HepG2 (cell line): ENCODE results near the gene MATN1. TPM values are rescaled to one million over a fixed set of nuclear protein-coding genes. Genes with fewer than 3 reads are reported as not detected.

Experiments
- ATAC-seq: fragments of 200-7000 bp; cut with Tn5 transposase; 3 replicates; pipeline ENCODE4 v1.9.1; 2020; ENCODE audit warnings: mild to moderate bottlenecking, moderate library complexity
- BruUV-seq: library from RNA; stranded (reverse); fragments of 400-500 nt; replicated peaks from 2 replicates; lab custom pipeline; 2021; lab: Mats Ljungman, UMichigan
- CTCF ChIA-PET: fragments of 300-600 bp; formaldehyde crosslinking; extraction: SDS; loops from one replicate; lab custom pipeline; 2021; ENCODE audit warnings: low total read pairs, inconsistent platforms, low intra/inter-chr PET ratio; lab: Yijun Ruan, JAX
- POLR2A ChIA-PET: fragments of 350-600 bp; sonication (Branson Sonifier 250); formaldehyde crosslinking; loops from one replicate; lab custom pipeline; 2020; ENCODE audit warnings: antibody characterized with exemption, inconsistent platforms; lab: Yijun Ruan, JAX
- DNase-seq: peaks from one replicate; pipeline ENCODE4 v3.0.0-alpha.2; 2015; ENCODE audit warnings: low spot score
- FAIRE-seq: peaks from 3 replicates; lab custom pipeline; 2011; peaks lifted over from hg19 to GRCh38; lab: Jason Lieb, UNC
- H2AFZ ChIP-seq: one replicate; pipeline ENCODE4 v1.6.1; 2011; ENCODE audit warnings: low read length, inconsistent platforms
- H3K27ac ChIP-seq: fragments of 300-600 bp; 3 replicates; pipeline ENCODE4 v1.8.0; 2011; ENCODE audit warnings: mixed run types, mild to moderate bottlenecking, mixed read lengths, low read length, inconsistent platforms; ENCODE audit not compliant: insufficient read depth; ENCODE audit errors: extremely low read length
- H3K27me3 ChIP-seq, 2 experiments: fragments of 200-600 bp in 1 of 2; 2 replicates in 1 of 2; 3 replicates in 1 of 2; pipeline versions ENCODE4 v1.6.0 to v1.8.0; 2011; ENCODE audit warnings: low read length in 2 of 2, mild to moderate bottlenecking in 2 of 2, moderate library complexity in 2 of 2, inconsistent platforms in 1 of 2; ENCODE audit not compliant: insufficient read depth in 2 of 2, control insufficient read depth in 1 of 2
- H3K36me3 ChIP-seq, 2 experiments: fragments of 200-600 bp in 1 of 2; replicated peaks in 1 of 2; 2 replicates in 1 of 2; 3 replicates in 1 of 2; pipeline versions ENCODE4 v1.5.1 to v1.8.0; 2011; ENCODE audit warnings: low read length in 2 of 2, inconsistent platforms in 1 of 2; ENCODE audit not compliant: insufficient read depth in 2 of 2, control insufficient read depth in 1 of 2
- H3K4me1 ChIP-seq: 2 replicates; pipeline ENCODE4 v1.5.1; 2012; ENCODE audit warnings: low read length, inconsistent platforms; ENCODE audit not compliant: insufficient read depth
- H3K4me2 ChIP-seq: 2 replicates; pipeline ENCODE4 v1.6.0; 2011; ENCODE audit warnings: low read depth, low read length, inconsistent platforms
- H3K4me3 ChIP-seq, 3 experiments: fragments of 200-600 bp in 1 of 3; sonication (generic), shearing (Covaris generic) in 1 of 3; replicated peaks in 1 of 3; 2 replicates each; pipeline ENCODE4 v1.5.1; 2011 to 2016; ENCODE audit warnings: low read length in 3 of 3, inconsistent platforms in 2 of 3, low read depth in 2 of 3, mild to moderate bottlenecking in 2 of 3, control low read depth in 1 of 3, mixed read lengths in 1 of 3; ENCODE audit not compliant: insufficient read depth in 1 of 3
- H3K79me2 ChIP-seq: one replicate; pipeline ENCODE4 v1.6.1; 2011; ENCODE audit warnings: low read length, inconsistent platforms; ENCODE audit not compliant: insufficient read depth
- H3K9ac ChIP-seq: 2 replicates; pipeline ENCODE4 v1.6.0; 2011; ENCODE audit warnings: mild to moderate bottlenecking, low read depth, low read length, inconsistent platforms; ENCODE audit not compliant: insufficient read depth
- H3K9me3 ChIP-seq: 2 replicates; pipeline ENCODE4 v1.5.1; 2012; ENCODE audit warnings: mild to moderate bottlenecking, low read length
- H4K20me1 ChIP-seq: 2 replicates; pipeline ENCODE4 v1.6.0; 2011; ENCODE audit warnings: inconsistent platforms, mild to moderate bottlenecking, low read length, moderate library complexity; ENCODE audit not compliant: insufficient read depth
- FOSL2 ChIP-seq: sonication (generic); formaldehyde crosslinking; IDR thresholded peaks from 2 replicates; pipeline ENCODE4 v1.4.0; 2020; ENCODE audit warnings: missing genetic modification reagents
- GPN1 ChIP-seq: sonication (generic); formaldehyde crosslinking; IDR thresholded peaks from 2 replicates; pipeline ENCODE4 v1.5.1; 2020; ENCODE audit warnings: missing genetic modification reagents, borderline replicate concordance
- MAFK ChIP-seq, 2 experiments: IDR thresholded peaks in 1 of 2; conservative IDR thresholded peaks in 1 of 2; 2 replicates each; pipeline ENCODE4 v1.6.1; 2011; ENCODE audit warnings: improper control_type of control experiment in 2 of 2, low read length in 2 of 2
- NFE2L1 ChIP-seq: sonication (generic); formaldehyde crosslinking; IDR thresholded peaks from 2 replicates; pipeline ENCODE4 v1.4.0; 2020; ENCODE audit warnings: missing genetic modification reagents, mild to moderate bottlenecking, borderline replicate concordance
- PRDM15 ChIP-seq: sonication (generic); formaldehyde crosslinking; IDR thresholded peaks from 2 replicates; pipeline ENCODE4 v1.4.0; 2020; ENCODE audit warnings: missing genetic modification reagents
- RFXAP ChIP-seq: sonication (generic); formaldehyde crosslinking; IDR thresholded peaks from 2 replicates; pipeline ENCODE4 v1.4.0; 2020; ENCODE audit warnings: missing genetic modification reagents, borderline replicate concordance
- SALL2 ChIP-seq: sonication (generic); formaldehyde crosslinking; IDR thresholded peaks from 2 replicates; pipeline ENCODE4 v1.8.1; 2023; ENCODE audit warnings: mild to moderate bottlenecking, missing genetic modification reagents, inconsistent platforms
- TRIM24 ChIP-seq: sonication (generic); formaldehyde crosslinking; IDR thresholded peaks from 2 replicates; pipeline ENCODE4 v1.8.0; 2022; ENCODE audit warnings: mild to moderate bottlenecking, missing genetic modification reagents
- ZNF770 ChIP-seq: sonication (generic); formaldehyde crosslinking; IDR thresholded peaks from 2 replicates; pipeline ENCODE4 v1.5.0; 2020; ENCODE audit warnings: mild to moderate bottlenecking, missing genetic modification reagents
- ZNF772 ChIP-seq: sonication (generic); formaldehyde crosslinking; IDR thresholded peaks from 2 replicates; pipeline ENCODE4 v1.5.0; 2020; ENCODE audit warnings: mild to moderate bottlenecking, missing genetic modification reagents
- ZZZ3 ChIP-seq: sonication (generic); formaldehyde crosslinking; IDR thresholded peaks from 2 replicates; pipeline ENCODE4 v1.4.0; 2020; ENCODE audit warnings: missing genetic modification reagents, mild to moderate bottlenecking, borderline replicate concordance
- WGBS: methylation state at CpG from one replicate; pipeline ENCODE4 v1.1.6; 2017; ENCODE audit warnings: low lambda C conversion rate; 5-methylcytosine and 5-hydroxymethylcytosine counted together
- in situ Hi-C: cut with HindIII; loops from 2 replicates; pipeline ENCODE4 v1.10.0; 2017; ENCODE audit warnings: low pct_unique_long_range_greater_than_20kb; ENCODE audit not compliant: extremely low pct_ligation_motif_present
- intact Hi-C: fragments of 100-400 bp; cut with micrococcal nuclease; formaldehyde crosslinking; loops from one replicate; pipeline ENCODE4 v1.10.0; 2022; ENCODE audit not compliant: unreplicated experiment
- polyA plus RNA-seq, 8 experiments: library from polyadenylated mRNA; depleted of rRNA in 3 of 8; stranded (reverse) in 7 of 8; unstranded in 1 of 8; fragments of >200 nt; fragmentation: Illumina TruSeq in 4 of 8; extraction: Trizol in 4 of 8; gene quantifications; 2 replicates each; pipeline versions ENCODE4 v1.2.1 to v1.2.3, GENCODE V29; 2011 to 2016; ENCODE audit warnings: low read depth in 4 of 8, missing spikeins in 1 of 8, mixed read lengths in 1 of 8; ENCODE audit not compliant: insufficient read depth in 1 of 8
- total RNA-seq, 5 experiments: library from RNA; depleted of rRNA; stranded (reverse); fragments of >200 nt; fragmentation: Illumina TruSeq; extraction: Trizol; gene quantifications; 2 replicates each; pipeline ENCODE4 v1.2.3, GENCODE V29; 2016; ENCODE audit warnings: low read depth in 1 of 5

MATN1 gene
- total and polyA plus RNA-seq, 2 of the 13 experiments (the other 11 are each of a cell fraction or from before 2014, with no cell fraction given): 0.04 to 0.05 TPM

- FAIRE-seq (no peak), DNase-seq (no peak), ATAC-seq (no peak)
- in situ Hi-C loops (no loop called here), intact Hi-C loops (no loop called here)
- Histone ChIP-seq H3K4me3 (no peak overlapping the region), H4K20me1 (no peaks in the 10 kb centered on the region), H3K79me2 (no peaks in the 10 kb centered on the region), H3K36me3 (no peaks in the 10 kb centered on the region), H3K9ac (no peak overlapping the region), H2AFZ (no peak overlapping the region), H3K4me2 (no peak overlapping the region), H3K27ac (no peak overlapping the region), H3K27me3 (peaks cover 0 to 3% of the 10 kb centered on the region in 2 experiments; a peak in 2 of 5 replicates), H3K9me3 (no peaks in the 10 kb centered on the region), H3K4me1 (peaks cover 20% of the 10 kb centered on the region)
- ChIA-PET CTCF (no interaction called here), POLR2A (no interaction called here)
- 28% methylated on average over 6 of the region's 6 CpGs for WGBS
- no peak for TF ChIP-seq NFE2L1 (CRISPR knock-in tag)
- no peak for TF ChIP-seq SALL2 (CRISPR knock-in tag)
- TF ChIP-seq RFXAP (CRISPR knock-in tag): no peak
- TF ChIP-seq MAFK (conservative IDR thresholded peaks at IDR 0.05 in 1 of 2, IDR thresholded peaks at IDR 0.05 in 1 of 2; ENCODE audit: low read length in 2 of 2): no peak
- no peak for TF ChIP-seq TRIM24 (CRISPR knock-in tag)
- no peak for TF ChIP-seq ZNF770 (CRISPR knock-in tag)
- TF ChIP-seq ZNF772 (CRISPR knock-in tag): no peak
- no peak for TF ChIP-seq GPN1 (CRISPR knock-in tag)
- no peak for TF ChIP-seq PRDM15
- no peak for TF ChIP-seq ZZZ3 (CRISPR knock-in tag)
- no peak for TF ChIP-seq FOSL2
- no TSS peak for BruUV-seq
Measured at GRCh38 chr1:30735668-30736498, 12.5 kb upstream of the MATN1 start.
